Measurements from ENCODE around the gene FUOM. TPM values are rescaled to one million over a fixed set of nuclear protein-coding genes. Genes with fewer than 3 reads are reported as not detected.

The FUOM gene
- total RNA-seq, 1 donor from 2014 or later = 9.3 TPM

DNA sequence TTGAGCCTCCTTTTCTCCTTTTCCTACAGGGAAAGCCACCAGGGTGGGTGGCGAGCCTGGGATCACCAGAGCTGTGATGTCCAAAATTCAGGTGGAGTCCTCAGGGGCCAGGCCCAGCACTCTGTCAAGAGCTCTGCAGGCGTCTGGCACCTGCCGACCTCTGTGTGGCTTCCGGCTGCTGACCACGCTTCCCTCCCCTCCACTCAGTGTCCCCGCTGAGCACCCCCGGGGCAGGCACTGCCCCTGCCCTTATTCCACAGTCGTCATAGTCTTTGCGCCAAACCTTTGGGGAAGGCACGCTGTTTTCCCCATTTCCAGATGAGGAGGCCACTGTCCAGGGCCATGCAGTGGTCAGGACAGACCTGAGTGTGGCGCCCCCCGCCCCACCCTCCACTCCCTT is 43.7 kb upstream of the FUOM start:
- Histone ChIP-seq H3K4me3 (no peak overlapping the region), H3K27ac (no peak overlapping the region), H4K20me1 (ENCODE audit: low read depth) (no peaks in the 10 kb centered on the region), H3K27me3 (no peaks in the 10 kb centered on the region), H3K9me3 (ENCODE audit: low read depth) (no peaks in the 10 kb centered on the region), H2AFZ (replicated peaks) (no peak overlapping the region), H3K79me2 (ENCODE audit: low read depth) (peaks cover 51% of the 10 kb centered on the region), H3F3A (ENCODE audit: low read depth) (no peaks in the 10 kb centered on the region), H3K4me1 (no peaks in the 10 kb centered on the region), H3K9ac (no peak overlapping the region), H3K36me3 (peaks cover 3% of the 10 kb centered on the region), H3K4me2 (no peak overlapping the region)
- Mint-ChIP-seq H3K27ac (no peak overlapping the region), H3K27me3 (ENCODE audit: insufficient read depth, low read depth) (no peaks in the 10 kb centered on the region), H3K4me1 (no peaks in the 10 kb centered on the region), H3K4me3 (no peak overlapping the region), H3K9me3 (peaks cover 2% of the 10 kb centered on the region), H3K36me3 (peaks cover 51% of the 10 kb centered on the region)
- TF ChIP-seq EZH2phosphoT487 (IDR thresholded peaks at IDR 0.05) (no peak), EZH2 (IDR thresholded peaks at IDR 0.05) (no peak)
- TF ChIP-seq, protein P1, sequence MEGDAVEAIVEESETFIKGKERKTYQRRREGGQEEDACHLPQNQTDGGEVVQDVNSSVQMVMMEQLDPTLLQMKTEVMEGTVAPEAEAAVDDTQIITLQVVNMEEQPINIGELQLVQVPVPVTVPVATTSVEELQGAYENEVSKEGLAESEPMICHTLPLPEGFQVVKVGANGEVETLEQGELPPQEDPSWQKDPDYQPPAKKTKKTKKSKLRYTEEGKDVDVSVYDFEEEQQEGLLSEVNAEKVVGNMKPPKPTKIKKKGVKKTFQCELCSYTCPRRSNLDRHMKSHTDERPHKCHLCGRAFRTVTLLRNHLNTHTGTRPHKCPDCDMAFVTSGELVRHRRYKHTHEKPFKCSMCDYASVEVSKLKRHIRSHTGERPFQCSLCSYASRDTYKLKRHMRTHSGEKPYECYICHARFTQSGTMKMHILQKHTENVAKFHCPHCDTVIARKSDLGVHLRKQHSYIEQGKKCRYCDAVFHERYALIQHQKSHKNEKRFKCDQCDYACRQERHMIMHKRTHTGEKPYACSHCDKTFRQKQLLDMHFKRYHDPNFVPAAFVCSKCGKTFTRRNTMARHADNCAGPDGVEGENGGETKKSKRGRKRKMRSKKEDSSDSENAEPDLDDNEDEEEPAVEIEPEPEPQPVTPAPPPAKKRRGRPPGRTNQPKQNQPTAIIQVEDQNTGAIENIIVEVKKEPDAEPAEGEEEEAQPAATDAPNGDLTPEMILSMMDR (IDR thresholded peaks at IDR 0.05) = no peak
- no peak for DNase-seq (ENCODE audit: low spot score)

GRCh38 chr10:133400624-133401424 is 43.0 kb upstream of the FUOM start:
- peaks cover under 1% of the 10 kb centered on the region for H3K36me3 ChIP-seq
- H3F3A ChIP-seq (ENCODE audit: low read depth) = no peaks in the 10 kb centered on the region
- Mint-ChIP-seq H3K36me3 (peaks cover 47% of the 10 kb centered on the region), H3K4me3 (peak overlapping the region; percentile 33), H3K4me1 (no peaks in the 10 kb centered on the region), H3K27ac (no peak overlapping the region), H3K9me3 (no peaks in the 10 kb centered on the region), H3K27me3 (ENCODE audit: insufficient read depth, low read depth) (no peaks in the 10 kb centered on the region)
- H3K4me2 ChIP-seq = no peak overlapping the region
- no peak overlapping the region for H2AFZ ChIP-seq (replicated peaks)
- H3K4me1 ChIP-seq = no peaks in the 10 kb centered on the region
- H3K79me2 ChIP-seq (ENCODE audit: low read depth) = peaks cover 51% of the 10 kb centered on the region
- H3K9me3 ChIP-seq (ENCODE audit: low read depth) = no peaks in the 10 kb centered on the region
- no peak overlapping the region for H3K27ac ChIP-seq
- no peak overlapping the region for H3K4me3 ChIP-seq
- TF ChIP-seq EZH2 (IDR thresholded peaks at IDR 0.05) (no peak), EZH2phosphoT487 (IDR thresholded peaks at IDR 0.05) (no peak)
- TF ChIP-seq, protein P1 (IDR thresholded peaks at IDR 0.05) = no peak
- H3K27me3 ChIP-seq = no peaks in the 10 kb centered on the region
- H4K20me1 ChIP-seq (ENCODE audit: low read depth) = no peaks in the 10 kb centered on the region
- no peak for DNase-seq (ENCODE audit: low spot score)
- H3K9ac ChIP-seq = no peak overlapping the region

DNA sequence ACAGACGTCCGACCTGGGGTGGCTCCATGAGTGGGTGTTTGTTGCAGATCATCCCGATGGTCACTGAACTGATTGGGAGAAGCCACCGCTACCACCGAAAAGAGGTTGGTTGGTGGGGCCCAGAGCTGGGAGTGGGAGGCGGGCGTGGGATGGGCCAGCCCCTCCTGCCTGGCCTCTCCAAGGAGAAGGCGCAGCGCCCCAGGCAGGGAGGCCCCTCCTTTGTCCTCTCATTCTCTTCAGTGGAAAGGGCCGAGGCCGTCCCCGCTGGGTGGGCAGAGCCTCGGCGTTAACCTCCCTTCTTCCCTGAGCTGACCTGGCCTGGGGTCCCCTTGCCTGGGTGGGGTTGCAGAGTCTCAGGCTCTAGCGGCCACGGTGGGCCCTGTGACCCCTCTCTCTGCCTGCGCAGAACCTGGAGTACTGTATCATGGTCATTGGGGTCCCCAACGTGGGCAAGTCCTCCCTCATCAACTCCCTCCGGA is 41.3 kb upstream of the FUOM start:
- H3F3A ChIP-seq (ENCODE audit: low read depth) = peaks cover 4% of the 10 kb centered on the region
- H3K27me3 ChIP-seq = no peaks in the 10 kb centered on the region
- H3K4me3 Mint-ChIP-seq = no peak overlapping the region
- TF ChIP-seq EZH2phosphoT487 (IDR thresholded peaks at IDR 0.05) = no peak
- no peak for TF ChIP-seq EZH2 (IDR thresholded peaks at IDR 0.05)
- TF ChIP-seq, protein P1 (IDR thresholded peaks at IDR 0.05) = no peak
- H2AFZ ChIP-seq (replicated peaks) = no peak overlapping the region
- no peak overlapping the region for H3K4me3 ChIP-seq
- no peak overlapping the region for H3K9ac ChIP-seq
- no peaks in the 10 kb centered on the region for H3K9me3 Mint-ChIP-seq
- H3K27me3 Mint-ChIP-seq (ENCODE audit: insufficient read depth, low read depth) = no peaks in the 10 kb centered on the region
- H3K9me3 ChIP-seq (ENCODE audit: low read depth) = no peaks in the 10 kb centered on the region
- peaks cover 7% of the 10 kb centered on the region for H3K4me1 ChIP-seq
- no peak overlapping the region for H3K4me2 ChIP-seq
- H3K36me3 ChIP-seq = no peaks in the 10 kb centered on the region
- H3K27ac Mint-ChIP-seq = no peak overlapping the region
- peaks cover 8% of the 10 kb centered on the region for H3K4me1 Mint-ChIP-seq
- no peak overlapping the region for H3K27ac ChIP-seq
- peaks cover 6% of the 10 kb centered on the region for H4K20me1 ChIP-seq (ENCODE audit: low read depth)
- DNase-seq (ENCODE audit: low spot score) = no peak
- H3K79me2 ChIP-seq (ENCODE audit: low read depth) = peaks cover 53% of the 10 kb centered on the region
- H3K36me3 Mint-ChIP-seq = peaks cover 31% of the 10 kb centered on the region

All from neural progenitor cell (in vitro differentiated cells).